Lung microvascular endothelial cell (primary cell): ENCODE measurements around the gene DHODH. TPM values are rescaled to one million over a fixed set of nuclear protein-coding genes. Genes with fewer than 3 reads are reported as not detected.

Source experiments
- DNase-seq, 2 donors: peaks; one replicate each; pipeline versions ENCODE4 v3.0.0 to v3.0.0-alpha.2; 2010; ENCODE audit warnings: low read depth in 2 of 2
- total RNA-seq: library from RNA; depleted of rRNA; stranded (reverse); fragments of >200 nt; gene quantifications from 2 replicates; pipeline ENCODE4 v1.2.1, GENCODE V29; 2014

The DHODH gene
- total RNA-seq, 1 donor from 2014 or later, result 5.6 TPM

DNA sequence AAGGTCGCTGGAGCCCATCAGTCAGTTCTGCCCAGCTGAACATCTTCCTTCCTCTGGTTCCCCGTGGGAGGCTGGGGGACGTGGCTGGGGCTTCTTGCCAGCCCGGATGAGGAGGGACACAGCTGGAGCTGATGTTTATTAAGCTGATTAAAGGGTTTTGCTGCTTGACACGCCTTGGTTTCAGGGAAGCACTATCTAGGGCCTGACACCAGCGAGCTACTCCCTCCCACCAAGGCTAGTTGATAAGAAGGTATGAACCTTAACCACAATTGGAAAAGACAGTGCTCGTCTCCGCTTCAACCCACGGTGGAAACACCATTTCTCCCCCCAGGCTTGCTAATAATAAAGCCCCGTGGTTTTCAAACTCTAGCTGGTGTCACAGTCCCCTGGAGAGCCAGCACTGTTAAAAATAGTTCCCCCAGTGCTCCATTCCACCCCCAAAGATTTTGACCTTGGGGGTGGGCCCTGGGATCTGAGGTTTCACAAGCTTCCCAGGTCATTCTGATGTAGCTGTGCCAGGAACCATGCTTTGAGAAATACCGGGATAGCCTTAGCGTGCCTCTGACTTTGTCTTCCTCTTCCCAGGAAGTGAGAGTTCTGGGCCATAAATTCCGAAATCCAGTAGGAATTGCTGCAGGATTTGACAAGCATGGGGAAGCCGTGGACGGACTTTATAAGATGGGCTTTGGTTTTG is 5.5 kb downstream of the DHODH start:
- peak in 1 of 2 donors; percentile 8 for DNase-seq

DNA sequence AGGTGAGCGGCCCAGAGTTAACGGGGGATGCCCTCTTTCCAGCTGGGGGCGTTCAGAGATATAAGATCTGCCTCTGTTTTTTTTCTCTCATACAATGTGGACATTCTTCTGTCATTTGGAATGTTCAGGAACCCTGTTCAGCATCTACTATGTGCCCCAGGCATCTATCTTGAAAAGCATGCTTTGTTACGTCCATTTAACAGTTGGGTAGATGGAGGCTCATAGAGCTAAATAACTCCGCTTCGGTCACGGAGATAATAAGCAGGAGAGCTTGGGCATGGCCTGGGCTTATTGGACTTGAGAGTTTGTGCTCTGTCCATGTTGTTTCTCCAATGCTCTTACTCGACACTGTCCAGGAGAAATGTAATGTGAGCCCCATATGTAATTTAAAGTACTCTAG is 6.1 kb downstream of the DHODH start:
- no peak for DNase-seq

DNA sequence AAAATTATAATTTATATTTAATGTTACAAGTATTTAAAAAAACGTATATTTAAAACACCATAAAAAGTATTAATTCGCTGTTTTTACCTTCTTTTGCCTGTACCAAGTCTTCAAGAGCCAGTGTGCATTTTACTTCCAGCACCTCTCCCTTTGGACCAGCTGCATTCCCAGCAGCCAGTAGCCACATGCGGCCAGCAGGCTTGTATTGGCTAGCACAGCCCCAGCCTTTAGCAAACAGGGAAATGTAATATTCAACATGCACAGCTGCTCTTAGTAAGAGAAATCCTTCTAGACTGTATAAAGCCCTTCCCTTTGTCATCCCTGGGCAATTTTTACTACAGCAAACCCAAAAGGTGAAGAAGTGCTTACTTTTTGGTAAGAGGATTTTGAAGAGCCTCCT is 6.6 kb downstream of the DHODH start:
- no peak for DNase-seq

DNA sequence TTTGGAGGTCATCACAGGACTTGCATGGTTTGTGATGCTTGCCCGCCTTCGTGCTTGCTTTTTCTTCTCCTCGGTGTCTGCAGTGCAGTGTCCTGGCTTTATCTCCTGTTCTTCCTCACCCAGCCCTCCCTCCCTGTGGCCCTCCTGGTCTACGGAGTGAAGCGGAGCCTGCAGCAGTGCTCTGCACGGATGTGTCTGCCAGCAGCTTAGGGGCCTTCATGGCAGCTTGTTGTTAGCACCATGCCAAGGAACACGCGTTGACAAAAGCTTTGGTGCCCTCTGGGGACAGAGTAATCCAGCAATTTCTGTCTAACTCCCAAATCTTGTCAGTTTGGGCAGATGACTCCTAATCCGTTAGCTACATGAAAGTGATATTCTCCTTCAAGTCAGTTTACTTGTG is 9.9 kb downstream of the DHODH start:
- DNase-seq, result no peak

DNA sequence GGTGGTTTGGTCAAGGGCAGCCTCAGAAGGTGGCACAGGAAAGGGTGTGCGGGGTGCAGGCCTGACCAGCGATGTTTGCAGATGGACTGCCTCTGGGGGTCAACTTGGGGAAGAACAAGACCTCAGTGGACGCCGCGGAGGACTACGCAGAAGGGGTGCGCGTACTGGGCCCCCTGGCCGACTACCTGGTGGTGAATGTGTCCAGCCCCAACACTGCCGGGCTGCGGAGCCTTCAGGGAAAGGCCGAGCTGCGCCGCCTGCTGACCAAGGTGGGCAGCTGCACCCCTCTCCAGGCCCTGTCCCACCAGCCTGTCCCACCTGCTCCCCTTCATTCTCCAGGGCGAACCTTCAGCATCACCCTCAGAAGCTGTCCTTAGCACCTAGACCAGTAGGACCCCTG is 12.5 kb downstream of the DHODH start:
- DNase-seq, result no peak

DNA sequence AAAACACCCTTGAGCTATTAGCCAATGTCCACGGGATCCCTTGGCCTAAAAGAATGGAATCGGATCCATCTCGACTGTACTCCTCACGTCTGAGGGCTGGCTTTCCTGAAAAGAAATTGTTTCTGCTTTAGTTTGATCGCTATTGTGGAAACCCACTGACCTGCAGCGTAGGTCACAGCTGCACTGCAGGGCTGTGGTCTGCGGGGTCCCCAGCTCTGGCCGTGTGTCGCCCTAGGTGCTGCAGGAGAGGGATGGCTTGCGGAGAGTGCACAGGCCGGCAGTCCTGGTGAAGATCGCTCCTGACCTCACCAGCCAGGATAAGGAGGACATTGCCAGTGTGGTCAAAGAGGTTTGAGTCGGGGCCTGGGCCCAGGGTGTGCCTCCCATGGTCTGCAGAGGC is 13.6 kb downstream of the DHODH start:
- DNase-seq, result no peak

DNA sequence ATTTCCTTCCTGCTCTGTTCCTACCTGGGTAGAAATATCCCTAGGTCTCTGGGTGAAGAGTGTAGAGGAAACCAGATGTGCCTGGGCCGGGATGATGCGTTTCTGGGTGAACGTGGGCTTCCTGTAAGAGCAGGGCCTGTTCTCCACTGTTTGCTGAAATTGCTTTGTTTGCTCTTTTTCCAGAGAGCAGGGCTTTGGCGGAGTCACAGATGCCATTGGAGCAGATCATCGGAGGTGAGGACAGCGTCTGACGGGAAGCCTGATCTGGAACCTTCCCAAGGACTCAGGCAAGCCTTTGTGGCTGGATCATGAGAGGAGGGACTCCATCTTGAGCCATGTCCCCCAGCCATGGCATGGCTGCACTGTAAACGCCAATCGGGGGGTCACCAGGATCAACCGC is 15.4 kb downstream of the DHODH start:
- DNase-seq, result peak in 1 of 2 donors; percentile 68

DNA sequence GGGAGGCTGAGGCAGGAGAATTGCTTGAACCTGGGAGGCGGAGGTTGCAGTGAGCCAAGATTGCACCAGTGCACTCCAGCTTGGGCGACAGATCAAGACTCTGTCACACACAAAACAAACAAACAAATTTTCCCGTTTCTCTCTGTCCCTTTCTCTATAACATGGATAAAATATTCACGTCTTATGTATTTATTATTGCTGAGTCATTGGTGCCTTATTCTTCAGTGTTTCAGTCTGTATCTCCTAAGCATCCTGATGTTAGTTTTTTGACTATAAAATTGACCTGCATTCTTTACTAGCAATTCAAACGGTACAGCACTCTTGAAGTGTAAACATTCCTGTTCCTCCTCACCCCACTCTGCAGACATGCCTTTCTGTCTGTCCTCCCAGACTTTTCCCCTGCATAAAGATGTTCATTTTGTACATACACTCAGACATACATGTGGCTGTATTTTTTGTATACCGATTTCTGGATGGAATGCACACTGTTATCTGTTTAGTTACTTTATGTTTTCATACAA is 16.4 kb downstream of the DHODH start:
- DNase-seq, result no peak

DNA sequence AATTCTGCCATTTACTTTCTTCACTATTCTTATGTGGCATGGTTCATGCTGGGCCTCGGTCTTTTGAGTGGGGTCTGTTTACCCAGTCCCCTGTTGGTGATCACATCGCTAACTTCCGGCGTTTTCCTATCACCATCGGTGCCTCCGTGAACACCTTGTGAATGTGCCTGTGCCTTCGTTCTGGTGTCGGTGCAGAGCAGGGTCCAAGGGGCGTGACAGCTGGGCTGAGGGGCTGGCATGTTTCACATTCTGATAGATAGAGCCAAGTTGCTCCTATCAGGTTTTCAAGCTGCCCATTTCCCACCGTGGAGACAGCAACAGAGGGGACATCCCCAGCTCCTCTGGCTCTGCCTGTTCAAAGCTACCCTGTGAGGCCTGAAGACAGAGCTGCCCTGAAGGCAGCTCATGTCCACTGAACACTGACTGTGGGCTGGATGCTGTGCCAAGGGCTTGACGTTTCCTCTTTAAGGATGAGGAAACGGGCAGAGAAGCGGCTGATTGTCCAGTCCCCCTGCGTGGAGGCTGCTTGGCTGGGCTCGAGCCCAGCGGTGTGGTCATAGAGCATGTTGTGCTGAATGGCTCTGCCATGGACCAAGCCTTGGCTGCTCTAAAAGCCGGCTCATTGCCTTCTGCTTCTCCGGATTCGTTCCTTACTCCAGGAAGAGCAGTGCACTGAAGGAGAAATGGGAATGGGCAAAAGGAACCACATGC is 17.0 kb downstream of the DHODH start:
- no peak for DNase-seq

DNA sequence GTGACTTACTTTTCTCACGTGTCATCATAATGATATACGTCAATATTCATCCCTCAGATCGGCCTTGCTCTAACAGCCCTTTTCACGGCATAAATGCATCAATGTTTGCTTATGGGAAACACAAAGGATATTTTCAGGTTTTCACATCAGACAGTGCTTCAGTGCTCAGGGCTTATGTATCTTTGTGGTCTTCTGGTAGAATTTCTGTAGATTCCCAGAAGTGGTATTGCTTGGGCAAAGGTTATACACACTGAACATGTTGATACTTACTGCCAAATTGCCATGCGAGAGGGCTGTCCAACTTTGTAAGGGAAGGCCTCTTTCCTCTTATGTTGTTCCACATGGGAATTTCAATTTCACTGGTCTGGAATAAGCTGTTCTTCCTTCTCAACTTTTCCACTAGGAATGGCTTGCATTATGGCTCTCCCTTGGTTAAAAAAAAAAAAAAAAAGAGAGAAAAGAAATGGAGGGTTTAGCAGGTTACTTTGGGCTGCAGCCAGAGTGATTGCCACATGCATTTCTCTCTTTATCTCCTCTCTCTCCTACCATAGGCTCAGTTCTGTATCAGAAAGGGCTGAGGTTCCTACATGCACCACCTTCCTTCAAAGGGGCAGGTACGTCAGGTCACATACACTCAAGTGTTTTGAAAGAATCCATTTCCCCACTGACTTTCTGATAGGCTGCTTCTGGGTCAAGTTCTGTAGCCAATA is 19.3 kb downstream of the DHODH start:
- no peak for DNase-seq

DNA sequence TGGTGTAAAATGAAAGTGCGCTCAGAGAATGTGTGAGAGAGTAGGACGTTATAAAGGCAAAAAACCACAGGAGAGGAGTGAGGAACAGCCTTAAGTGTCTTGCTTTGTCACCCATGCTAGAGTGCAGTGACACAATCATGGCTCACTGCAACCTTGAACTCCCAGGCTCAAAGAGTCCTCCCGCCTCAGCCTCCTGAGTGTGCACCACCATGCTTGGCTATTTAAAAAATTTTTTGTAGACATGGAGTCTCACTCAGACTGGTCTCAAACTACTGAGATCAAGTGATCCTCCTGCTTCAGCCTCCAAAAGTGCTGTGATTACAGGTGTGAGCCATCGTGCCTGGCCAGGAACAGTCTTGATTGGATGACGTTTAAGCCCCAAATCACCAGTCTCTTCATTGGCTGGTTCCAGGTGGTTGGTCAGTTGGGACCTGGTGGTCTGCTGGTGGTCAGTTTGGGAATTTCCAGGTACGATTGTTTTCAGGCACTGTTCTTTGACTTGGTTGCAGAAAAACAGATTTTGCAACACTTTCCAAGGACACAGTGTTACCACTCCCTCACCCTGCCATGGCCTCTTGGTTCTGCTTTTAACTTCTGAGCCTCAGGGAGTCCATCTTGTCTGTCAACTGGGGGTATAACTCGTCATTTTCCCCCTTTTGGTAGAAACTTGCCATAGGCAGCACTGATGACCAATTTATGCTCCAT is 21.2 kb downstream of the DHODH start:
- no peak for DNase-seq

DNA sequence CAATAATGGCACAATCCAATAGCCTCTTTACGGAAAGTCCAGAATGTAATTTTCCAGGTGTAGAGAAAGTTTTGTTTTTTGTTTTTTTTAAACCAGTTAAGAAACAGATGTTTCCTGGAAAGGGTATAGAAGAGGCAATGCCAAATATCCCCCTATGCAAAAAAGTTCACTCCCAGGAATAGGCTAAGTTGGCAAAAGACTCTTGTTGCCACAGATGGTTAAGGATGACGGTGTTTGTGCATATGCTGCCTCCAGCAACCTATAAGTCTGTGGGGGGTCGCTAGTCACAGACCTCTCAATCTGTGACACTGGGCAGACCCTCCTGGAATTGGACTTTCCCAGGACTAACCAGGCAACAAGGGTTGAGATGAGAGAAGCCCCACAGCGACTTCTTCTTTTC is 24.9 kb downstream of the DHODH start:
- peak in 1 of 2 donors; percentile 38 for DNase-seq

DNA sequence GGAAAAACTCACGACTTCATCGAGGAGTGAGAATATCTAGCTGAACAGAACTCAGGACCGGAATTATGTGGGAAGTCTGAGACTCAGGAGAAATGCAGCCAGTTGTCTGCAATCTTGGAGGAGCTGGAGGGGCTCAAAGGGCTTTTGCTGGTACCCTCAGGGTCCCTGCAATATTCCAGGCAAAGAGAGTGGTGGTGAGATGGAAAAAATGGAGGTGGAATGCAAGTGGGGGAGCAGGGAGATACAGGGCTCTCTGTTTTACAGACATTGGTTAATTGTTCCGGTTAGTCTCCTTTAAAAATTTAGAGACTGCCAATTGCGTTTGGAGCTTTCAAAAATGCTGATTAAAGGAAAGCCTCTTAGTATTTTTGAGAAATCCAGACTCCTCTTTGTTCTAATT is 27.6 kb downstream of the DHODH start:
- DNase-seq, result no peak

DNA sequence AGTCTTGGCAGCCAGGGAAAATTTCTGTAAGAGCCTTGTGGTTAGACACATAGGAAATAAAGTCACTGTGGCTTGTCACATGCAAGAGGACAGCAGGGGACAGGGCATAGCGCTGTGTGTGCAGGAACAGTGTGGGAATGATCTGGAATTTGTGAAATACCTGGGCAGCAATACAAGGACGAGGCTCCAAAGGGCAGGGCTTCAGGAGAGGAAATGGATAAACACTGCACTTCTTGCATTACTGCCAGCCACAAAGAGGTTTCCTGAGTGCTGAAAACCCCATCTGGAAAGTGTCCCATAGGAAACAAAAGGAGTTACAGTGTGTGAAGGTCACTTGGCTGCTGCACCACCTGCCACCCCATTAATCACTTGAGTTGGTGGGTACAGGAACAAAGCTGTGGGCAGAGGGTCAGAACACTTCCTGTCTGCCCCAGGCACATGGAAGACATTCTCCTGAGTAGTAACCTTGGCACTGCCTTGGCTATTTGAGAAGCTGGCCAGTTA is 33.7 kb downstream of the DHODH start:
- peak; percentile 4 to 39 for DNase-seq

DNA sequence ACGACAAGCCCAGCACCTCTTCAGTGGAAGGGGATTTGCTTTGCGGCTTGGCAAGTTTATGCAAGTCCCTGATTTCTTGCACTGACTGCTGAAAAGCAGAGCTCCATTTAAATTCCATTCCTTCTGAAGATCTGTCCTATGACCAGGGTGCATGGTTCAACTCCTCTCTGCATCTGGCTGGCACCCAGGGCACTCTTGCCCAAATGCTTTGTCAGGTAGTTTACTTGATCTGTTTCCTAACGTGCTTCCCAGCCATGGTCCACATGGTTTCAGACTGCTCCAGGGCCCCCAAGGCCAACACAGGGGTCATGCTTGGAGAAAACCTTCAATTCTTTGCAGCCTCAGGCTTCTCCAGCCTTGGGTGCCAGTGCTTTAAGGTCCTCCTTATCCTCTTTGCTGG is 34.5 kb downstream of the DHODH start:
- DNase-seq, result no peak

DNA sequence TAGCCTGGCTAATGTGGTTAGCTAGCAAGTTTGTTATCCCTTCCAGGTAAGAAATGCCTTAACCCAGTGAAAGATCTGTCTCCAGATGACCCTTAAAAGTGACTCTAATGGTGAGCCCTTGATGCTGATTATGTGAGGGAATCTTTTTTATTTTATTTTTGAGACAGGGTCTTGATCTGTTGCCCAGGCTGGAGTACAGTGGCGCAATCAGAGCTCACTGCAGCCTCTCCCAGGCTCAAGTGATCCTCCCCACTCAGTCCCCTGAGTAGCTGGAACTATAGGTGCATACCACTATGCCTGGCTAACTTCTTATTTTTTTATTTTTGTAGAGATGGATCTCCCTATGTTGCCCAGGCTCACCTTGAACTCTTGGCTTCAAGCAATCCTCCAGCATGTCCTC is 35.0 kb downstream of the DHODH start:
- DNase-seq, result no peak

DNA sequence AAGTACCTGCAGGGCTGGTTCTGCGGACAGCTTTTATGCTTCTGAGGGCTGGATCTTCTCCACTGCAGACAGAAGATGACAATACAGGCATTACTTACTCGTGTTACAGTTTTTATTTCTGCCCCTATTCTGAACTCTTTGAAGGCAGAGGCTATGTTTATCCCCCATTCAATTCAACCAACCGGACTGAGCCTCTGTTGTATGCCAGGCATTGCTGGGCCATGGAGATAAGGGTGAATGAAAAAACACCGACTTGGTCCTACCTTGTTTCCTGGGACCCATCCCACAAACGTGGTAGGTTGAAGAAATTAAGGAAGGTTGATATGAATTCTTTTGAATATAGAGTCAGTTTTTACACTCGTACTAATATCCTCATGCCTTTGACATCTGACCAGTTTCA is 35.8 kb downstream of the DHODH start:
- DNase-seq, result no peak

DNA sequence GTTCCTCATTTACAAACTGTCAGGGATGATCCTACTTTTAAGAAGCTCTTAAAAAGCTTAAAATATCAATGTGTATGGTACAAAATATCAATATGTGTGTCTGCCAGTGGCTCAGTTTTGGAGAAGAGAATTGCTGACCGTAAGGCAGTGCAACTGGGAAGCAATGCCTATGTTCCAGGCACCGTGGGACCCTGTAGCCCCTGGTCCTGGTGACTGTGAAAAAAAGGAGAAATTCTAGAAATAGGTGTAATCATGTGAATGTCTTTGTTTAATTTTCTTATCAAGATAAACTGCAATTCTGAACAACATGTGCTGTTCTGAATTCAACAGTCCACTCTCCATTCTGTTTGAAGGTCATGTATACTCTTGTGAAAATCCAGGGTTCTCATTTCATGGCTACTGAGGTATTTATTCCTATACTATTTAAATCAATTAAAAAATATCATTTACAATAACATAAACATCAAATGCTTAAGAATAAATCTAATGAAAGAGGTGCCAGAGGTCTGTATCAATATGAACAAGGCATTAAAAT is 36.3 kb downstream of the DHODH start:
- no peak for DNase-seq

DNA sequence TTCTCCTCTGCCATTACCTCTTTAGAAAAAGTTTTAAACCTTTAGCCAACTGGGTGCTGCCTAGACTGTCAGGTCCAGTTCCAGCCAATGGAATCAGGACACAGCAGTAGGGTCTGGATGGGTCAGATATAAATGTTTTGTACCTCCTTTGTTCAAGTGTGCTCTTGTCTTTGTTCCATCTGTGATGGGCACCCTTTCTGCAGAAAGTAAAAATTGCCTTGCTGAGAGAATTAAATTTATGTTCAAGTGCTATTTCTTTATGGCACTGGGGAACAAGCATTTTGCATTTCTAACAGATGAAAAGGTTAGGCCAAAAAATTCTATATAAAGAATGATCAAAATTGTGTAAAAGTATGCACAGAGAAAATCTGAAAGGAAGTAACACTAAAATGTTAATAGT is 40.6 kb downstream of the DHODH start:
- DNase-seq, result no peak

DNA sequence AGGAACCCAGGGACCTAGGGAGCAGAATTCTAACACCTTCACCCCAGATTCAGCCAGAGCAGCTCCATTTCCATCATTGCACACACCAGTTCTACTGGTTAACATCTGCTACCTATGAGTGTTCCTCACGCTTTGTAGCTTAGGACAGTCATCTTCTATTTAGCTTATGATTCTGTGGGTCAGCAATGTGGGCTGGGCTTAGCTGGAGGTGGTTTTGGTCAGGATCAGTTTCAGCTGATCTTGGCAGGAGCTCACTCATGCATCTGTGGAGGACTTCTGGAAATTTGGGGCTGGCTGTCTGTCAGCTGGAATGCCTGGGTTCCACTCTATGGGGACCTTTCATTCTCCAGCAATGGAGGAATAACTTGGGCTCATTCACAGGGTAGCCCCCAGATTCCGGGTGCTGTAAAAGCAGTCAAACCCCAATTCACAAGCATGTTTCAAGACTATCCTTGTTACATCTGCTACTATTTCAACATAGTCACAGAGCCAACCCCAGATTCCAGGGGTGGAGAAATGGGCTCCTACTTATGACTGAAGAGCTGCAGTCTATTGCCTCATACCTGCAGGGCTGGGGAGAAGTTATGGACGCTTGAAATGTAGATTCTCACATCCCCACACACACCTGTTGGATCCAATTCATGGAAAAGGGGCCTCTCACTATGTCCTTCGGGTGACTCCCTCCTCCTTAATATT is 42.4 kb downstream of the DHODH start:
- no peak for DNase-seq

DNA sequence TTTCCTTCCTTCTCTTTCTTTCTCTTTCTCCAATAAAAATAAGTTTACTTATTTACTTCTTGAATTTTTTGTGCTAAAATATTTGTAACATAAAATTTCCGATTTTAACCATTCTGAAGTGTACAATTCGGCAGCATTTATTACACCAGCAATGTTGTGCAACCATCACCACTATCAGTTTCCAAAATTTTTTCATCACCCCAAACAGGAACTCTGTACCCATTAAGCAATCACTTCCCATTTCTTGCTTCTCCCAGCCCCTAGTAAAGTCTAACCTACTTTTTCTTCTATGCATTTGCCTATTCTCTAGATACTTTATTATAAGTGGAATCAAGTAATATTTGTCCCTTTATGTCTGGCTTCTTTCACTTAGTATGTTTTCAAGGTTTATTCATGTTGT is 43.3 kb downstream of the DHODH start:
- no peak for DNase-seq
